Erythroblast (primary cell): ENCODE data around the gene PYROXD2.
A peak's percentile ranks its signal among the peaks of the same experiment; 100 is the strongest.

Source experiments
- DNase-seq, 2 experiments: peaks; one replicate each; lab custom pipeline; 2025; lab: John Stamatoyannopoulos, UW
- GATA1 ChIP-seq: IDR thresholded peaks from 2 replicates; pipeline ENCODE4 v1.6.1; 2011; ENCODE audit warnings: low read depth, mild to moderate bottlenecking, control low read depth, low read length, moderate library complexity
- POLR2A ChIP-seq: IDR thresholded peaks from 2 replicates; pipeline ENCODE4 v1.6.1; 2011; ENCODE audit warnings: mild to moderate bottlenecking, low read length

The PYROXD2 gene

GRCh38 chr10:98414932-98415730 lies at the start of gene PYROXD2:
PYROXD2 (minus strand) TSS chr10:98415182; CDS start chr10:98415135, 47 bp downstream.
- peak; percentile 83 for TF ChIP-seq POLR2A
- no peak for TF ChIP-seq GATA1
- DNase-seq: peak; percentile 92 to 93

- peak; percentile 94 for DNase-seq
- TF ChIP-seq POLR2A (peak; percentile 35), GATA1 (no peak)
Observed at GRCh38 chr10:98463976-98464754, 49.2 kb upstream of the PYROXD2 start.

GRCh38 chr10:98463016-98463415 lies 48.0 kb upstream of the PYROXD2 start:
- TF ChIP-seq POLR2A (peak; percentile 56), GATA1 (peak; percentile 27)
- peak; percentile 91 to 95 for DNase-seq

GRCh38 chr10:98461500-98461842 lies 46.5 kb upstream of the PYROXD2 start:
- no peak for TF ChIP-seq GATA1
- no peak for TF ChIP-seq POLR2A
- peak in 1 of 2 experiments; percentile 55 for DNase-seq

- DNase-seq: peak; percentile 97 to 99
Observed at GRCh38 chr10:98460837-98461499, 46.0 kb upstream of the PYROXD2 start.

GRCh38 chr10:98458809-98459784 lies 44.1 kb upstream of the PYROXD2 start:
- TF ChIP-seq POLR2A: no peak
- no peak for TF ChIP-seq GATA1
- peak in 1 of 2 experiments; percentile 55 for DNase-seq

More at GRCh38 chr10:98460837-98461499, 46.0 kb upstream of the PYROXD2 start:
- TF ChIP-seq GATA1 (peak; percentile 64), POLR2A (peak; percentile 49)

GRCh38 chr10:98457721-98458120 lies 42.7 kb upstream of the PYROXD2 start:
- peak; percentile 65 to 68 for DNase-seq
- TF ChIP-seq GATA1: no peak
- peak; percentile 63 for TF ChIP-seq POLR2A

- no peak for TF ChIP-seq POLR2A
- no peak for TF ChIP-seq GATA1
- DNase-seq: peak; percentile 29 to 40
Observed at GRCh38 chr10:98456686-98457482, 41.9 kb upstream of the PYROXD2 start.

GRCh38 chr10:98456043-98456570 lies 41.1 kb upstream of the PYROXD2 start:
- TF ChIP-seq GATA1 (no peak), POLR2A (no peak)
- no peak for DNase-seq

- TF ChIP-seq GATA1 (no peak), POLR2A (no peak)
- DNase-seq: no peak
Observed at GRCh38 chr10:98453729-98454128, 38.7 kb upstream of the PYROXD2 start.

- TF ChIP-seq POLR2A: no peak
- DNase-seq: no peak
Observed at GRCh38 chr10:98450618-98451017, 35.6 kb upstream of the PYROXD2 start.

- TF ChIP-seq GATA1 (no peak), POLR2A (no peak)
- no peak for DNase-seq
Observed at GRCh38 chr10:98449287-98449686, 34.3 kb upstream of the PYROXD2 start.
